Uterus (tissue), 2 donors: Measurements from ENCODE around the gene GDE1.

Experiments
- POLR2A ChIP-seq, 2 donors: fragments of 450-650 bp; IDR thresholded peaks; one replicate each; pipeline ENCODE4 v1.6.1; 2016; ENCODE audit warnings: antibody characterized with exemption in 2 of 2, mild to moderate bottlenecking in 1 of 2, moderate library complexity in 1 of 2
- TF ChIP-seq, protein P1 (sequence below), 4 experiments: fragments of 200-600 bp in 2 of 4; fragments of 450-650 bp in 2 of 4; sonication (generic) in 2 of 4; IDR thresholded peaks; one replicate each; pipeline ENCODE4 v1.5.1; 2016 to 2019; ENCODE audit warnings: antibody characterized with exemption in 4 of 4, mild to moderate bottlenecking in 2 of 4, moderate library complexity in 1 of 4

GRCh38 chr16:19518388-19518787 is 3.5 kb downstream of the GDE1 start:
- TF ChIP-seq, protein P1, sequence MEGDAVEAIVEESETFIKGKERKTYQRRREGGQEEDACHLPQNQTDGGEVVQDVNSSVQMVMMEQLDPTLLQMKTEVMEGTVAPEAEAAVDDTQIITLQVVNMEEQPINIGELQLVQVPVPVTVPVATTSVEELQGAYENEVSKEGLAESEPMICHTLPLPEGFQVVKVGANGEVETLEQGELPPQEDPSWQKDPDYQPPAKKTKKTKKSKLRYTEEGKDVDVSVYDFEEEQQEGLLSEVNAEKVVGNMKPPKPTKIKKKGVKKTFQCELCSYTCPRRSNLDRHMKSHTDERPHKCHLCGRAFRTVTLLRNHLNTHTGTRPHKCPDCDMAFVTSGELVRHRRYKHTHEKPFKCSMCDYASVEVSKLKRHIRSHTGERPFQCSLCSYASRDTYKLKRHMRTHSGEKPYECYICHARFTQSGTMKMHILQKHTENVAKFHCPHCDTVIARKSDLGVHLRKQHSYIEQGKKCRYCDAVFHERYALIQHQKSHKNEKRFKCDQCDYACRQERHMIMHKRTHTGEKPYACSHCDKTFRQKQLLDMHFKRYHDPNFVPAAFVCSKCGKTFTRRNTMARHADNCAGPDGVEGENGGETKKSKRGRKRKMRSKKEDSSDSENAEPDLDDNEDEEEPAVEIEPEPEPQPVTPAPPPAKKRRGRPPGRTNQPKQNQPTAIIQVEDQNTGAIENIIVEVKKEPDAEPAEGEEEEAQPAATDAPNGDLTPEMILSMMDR (IDR thresholded peaks at IDR 0.05): no peak
- no peak for TF ChIP-seq POLR2A (IDR thresholded peaks at IDR 0.05)
